Neutrophil (primary cell): ENCODE measurements around the gene LRP8.

Experiments
- H3K27ac ChIP-seq: fragments of 200-600 bp; sonication (generic); 2 replicates; pipeline ENCODE4 v1.5.1; 2016; ENCODE audit warnings: mild to moderate bottlenecking, moderate library complexity
- H3K27me3 ChIP-seq: fragments of 200-600 bp; sonication (generic); 2 replicates; pipeline ENCODE4 v1.6.0; 2016; ENCODE audit warnings: mild to moderate bottlenecking
- H3K36me3 ChIP-seq: fragments of 200-600 bp; sonication (generic); 2 replicates; pipeline ENCODE4 v1.5.1; 2017
- H3K4me1 ChIP-seq, 2 experiments: fragments of 200-600 bp in 1 of 2; sonication (generic) in 1 of 2; 1 replicate in 1 of 2; 2 replicates in 1 of 2; pipeline versions ENCODE4 v1.5.1 to v1.6.1; 2013 to 2016; ENCODE audit warnings: low read depth in 1 of 2, low read length in 1 of 2, mild to moderate bottlenecking in 1 of 2, moderate library complexity in 1 of 2; ENCODE audit not compliant: control insufficient read depth in 1 of 2, insufficient read depth in 1 of 2
- H3K4me3 ChIP-seq, 2 experiments: fragments of 200-600 bp in 1 of 2; sonication (generic) in 1 of 2; 1 replicate in 1 of 2; 2 replicates in 1 of 2; pipeline ENCODE4 v1.5.1; 2013 to 2016; ENCODE audit warnings: low read depth in 1 of 2, low read length in 1 of 2, mild to moderate bottlenecking in 1 of 2, moderate library complexity in 1 of 2
- H3K9me3 ChIP-seq: fragments of 200-600 bp; sonication (generic); 2 replicates; pipeline ENCODE4 v1.5.1; 2016
- TF ChIP-seq, protein P1 (sequence below): fragments of 200-600 bp; sonication (generic); IDR thresholded peaks from 2 replicates; pipeline ENCODE4 v1.5.1; 2016; ENCODE audit warnings: antibody characterized with exemption

Gene LRP8

DNA sequence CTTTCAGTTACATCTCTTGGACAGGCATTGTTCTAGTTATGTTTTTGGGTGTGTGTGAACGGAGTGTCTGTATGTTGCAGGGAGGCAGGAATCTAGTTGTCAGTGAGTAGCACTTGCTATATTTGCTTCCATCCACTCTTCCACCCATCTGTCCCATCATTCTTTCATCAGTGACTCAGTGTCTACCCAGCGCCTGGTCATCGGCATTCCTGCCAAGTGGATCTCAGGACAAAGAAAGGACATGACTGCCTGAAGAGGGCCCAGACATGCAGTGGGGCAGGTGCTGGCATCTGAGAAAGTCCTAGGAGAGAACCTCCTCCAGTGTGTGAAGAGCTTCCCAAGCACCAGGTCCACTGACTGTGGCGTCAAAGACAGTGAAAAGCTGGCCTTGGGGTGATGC lies 62.3 kb downstream of the LRP8 start:
- H3K9me3 ChIP-seq: no peaks in the 10 kb centered on the region
- TF ChIP-seq, protein P1, sequence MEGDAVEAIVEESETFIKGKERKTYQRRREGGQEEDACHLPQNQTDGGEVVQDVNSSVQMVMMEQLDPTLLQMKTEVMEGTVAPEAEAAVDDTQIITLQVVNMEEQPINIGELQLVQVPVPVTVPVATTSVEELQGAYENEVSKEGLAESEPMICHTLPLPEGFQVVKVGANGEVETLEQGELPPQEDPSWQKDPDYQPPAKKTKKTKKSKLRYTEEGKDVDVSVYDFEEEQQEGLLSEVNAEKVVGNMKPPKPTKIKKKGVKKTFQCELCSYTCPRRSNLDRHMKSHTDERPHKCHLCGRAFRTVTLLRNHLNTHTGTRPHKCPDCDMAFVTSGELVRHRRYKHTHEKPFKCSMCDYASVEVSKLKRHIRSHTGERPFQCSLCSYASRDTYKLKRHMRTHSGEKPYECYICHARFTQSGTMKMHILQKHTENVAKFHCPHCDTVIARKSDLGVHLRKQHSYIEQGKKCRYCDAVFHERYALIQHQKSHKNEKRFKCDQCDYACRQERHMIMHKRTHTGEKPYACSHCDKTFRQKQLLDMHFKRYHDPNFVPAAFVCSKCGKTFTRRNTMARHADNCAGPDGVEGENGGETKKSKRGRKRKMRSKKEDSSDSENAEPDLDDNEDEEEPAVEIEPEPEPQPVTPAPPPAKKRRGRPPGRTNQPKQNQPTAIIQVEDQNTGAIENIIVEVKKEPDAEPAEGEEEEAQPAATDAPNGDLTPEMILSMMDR: no peak
- no peaks in the 10 kb centered on the region for H3K27me3 ChIP-seq
- no peaks in the 10 kb centered on the region for H3K36me3 ChIP-seq
- no peak overlapping the region for H3K27ac ChIP-seq
- H3K4me3 ChIP-seq: no peak overlapping the region
- no peaks in the 10 kb centered on the region for H3K4me1 ChIP-seq

DNA sequence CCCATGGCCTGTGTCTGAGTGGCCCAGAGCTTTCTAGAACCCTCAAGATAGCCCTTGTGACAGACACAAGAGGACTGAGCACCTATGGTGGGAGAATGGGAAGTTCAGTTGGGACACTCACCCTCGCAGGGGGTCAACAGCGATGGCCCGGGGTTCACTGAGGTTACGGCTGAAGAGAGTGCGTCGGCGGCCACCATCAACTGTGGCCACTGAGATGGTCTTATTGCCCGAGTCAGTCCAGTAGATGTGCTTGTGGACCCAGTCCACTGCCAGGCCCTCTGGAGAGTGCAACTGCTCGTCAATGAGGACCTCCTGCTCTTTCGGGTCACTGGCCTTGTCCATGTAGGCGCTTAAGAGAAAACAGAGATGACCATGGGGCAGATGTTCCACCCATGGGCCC lies 63.8 kb downstream of the LRP8 start:
- H3K36me3 ChIP-seq: no peaks in the 10 kb centered on the region
- H3K4me1 ChIP-seq: no peaks in the 10 kb centered on the region
- TF ChIP-seq, protein P1: no peak
- H3K27ac ChIP-seq: no peak overlapping the region
- H3K9me3 ChIP-seq: no peaks in the 10 kb centered on the region
- H3K27me3 ChIP-seq: no peaks in the 10 kb centered on the region
- no peak overlapping the region for H3K4me3 ChIP-seq

DNA sequence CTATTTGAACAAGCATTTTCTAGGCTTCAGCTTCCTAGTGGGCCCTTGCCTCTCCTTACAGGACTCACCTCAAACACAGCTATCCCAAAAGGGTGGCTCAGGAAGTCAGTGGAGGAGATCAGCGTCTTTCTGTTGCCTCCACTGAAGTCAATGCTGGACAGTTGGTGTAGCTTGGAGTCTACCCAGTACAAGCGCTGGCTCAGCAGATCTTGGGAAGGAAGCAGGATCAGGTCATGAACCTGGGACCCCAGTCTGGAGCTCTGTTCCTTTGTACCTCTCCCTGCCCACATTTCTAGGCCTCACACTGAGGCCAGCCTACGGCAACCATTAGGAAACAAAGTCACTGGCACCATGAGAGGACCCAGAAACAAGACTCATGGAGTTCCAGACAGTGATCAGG lies 65.9 kb downstream of the LRP8 start:
- no peaks in the 10 kb centered on the region for H3K36me3 ChIP-seq
- no peaks in the 10 kb centered on the region for H3K27me3 ChIP-seq
- no peak overlapping the region for H3K27ac ChIP-seq
- TF ChIP-seq, protein P1: no peak
- H3K4me3 ChIP-seq: no peak overlapping the region
- no peaks in the 10 kb centered on the region for H3K4me1 ChIP-seq
- no peaks in the 10 kb centered on the region for H3K9me3 ChIP-seq

DNA sequence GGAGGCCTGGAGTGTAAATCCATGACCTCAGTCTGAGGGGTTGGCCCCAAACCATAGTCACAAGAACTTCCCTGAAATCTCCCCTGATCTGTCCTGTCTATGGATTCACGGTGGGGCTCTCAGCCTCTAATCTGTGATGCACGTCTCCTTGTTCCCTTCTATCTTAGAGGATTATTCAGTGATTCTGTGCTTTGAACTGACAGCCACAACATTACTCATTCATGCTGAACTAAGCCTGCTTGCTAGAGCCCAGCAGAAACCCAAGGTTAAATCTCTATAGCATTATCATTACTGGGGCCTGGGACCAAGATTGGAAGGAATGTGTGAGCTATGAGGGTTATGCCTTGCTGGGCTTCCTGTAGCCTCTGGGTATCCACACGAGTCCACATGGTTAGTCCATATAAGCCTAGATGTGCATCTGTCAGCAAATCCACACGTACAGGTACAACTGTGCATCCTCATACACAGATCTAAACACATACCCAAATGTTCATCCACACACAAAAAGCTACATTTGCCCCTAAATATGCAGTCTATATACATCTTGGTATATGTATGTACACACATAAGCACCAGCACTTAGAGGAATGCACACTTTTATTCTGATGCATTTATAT lies 67.1 kb downstream of the LRP8 start:
- H3K9me3 ChIP-seq: no peaks in the 10 kb centered on the region
- H3K27me3 ChIP-seq: no peaks in the 10 kb centered on the region
- H3K27ac ChIP-seq: no peak overlapping the region
- no peaks in the 10 kb centered on the region for H3K36me3 ChIP-seq
- H3K4me3 ChIP-seq: no peak overlapping the region
- TF ChIP-seq, protein P1: no peak
- H3K4me1 ChIP-seq: no peaks in the 10 kb centered on the region

DNA sequence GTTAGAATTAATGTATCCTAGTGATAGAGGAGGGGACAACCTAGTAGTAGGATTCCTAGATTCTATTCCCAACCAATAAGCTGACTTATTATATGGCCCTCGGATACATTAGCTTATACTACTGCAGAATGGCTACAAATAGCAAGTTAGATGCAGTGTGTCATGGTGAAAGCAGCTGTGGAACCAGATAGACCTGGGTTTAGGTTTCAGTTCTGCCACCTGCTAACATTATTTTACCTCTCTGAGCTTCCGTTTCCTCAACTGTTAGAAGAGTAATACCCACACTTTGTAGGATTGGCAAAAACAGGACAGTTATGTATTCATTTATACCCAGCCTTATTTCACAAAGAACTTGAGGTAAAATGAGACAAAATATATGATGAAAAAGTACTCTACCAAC lies 67.9 kb downstream of the LRP8 start:
- TF ChIP-seq, protein P1: no peak
- Histone ChIP-seq H3K4me1 (no peaks in the 10 kb centered on the region), H3K4me3 (no peak overlapping the region), H3K27ac (no peak overlapping the region), H3K27me3 (no peaks in the 10 kb centered on the region), H3K36me3 (no peaks in the 10 kb centered on the region), H3K9me3 (no peaks in the 10 kb centered on the region)

DNA sequence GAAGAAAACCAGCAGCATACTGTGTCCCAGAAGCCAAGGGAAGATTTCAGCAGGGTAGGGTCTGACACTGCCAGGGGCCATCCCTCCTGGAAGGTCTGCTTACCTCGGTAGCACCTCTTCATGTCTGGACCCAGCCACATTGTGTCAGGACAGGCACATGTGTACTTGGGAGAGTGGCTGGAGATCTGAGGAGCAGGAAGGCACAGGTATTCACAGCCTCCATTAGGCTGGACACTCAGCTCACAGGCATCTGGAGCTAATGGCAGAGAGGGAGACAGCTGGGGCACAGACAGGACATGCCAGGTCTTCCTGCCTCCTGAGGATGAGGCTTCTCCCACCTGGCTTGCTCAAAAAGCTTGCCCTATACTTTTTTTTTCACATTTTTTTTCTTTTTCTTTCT lies 69.7 kb downstream of the LRP8 start:
- Histone ChIP-seq H3K27me3 (no peaks in the 10 kb centered on the region), H3K4me1 (no peaks in the 10 kb centered on the region), H3K36me3 (no peaks in the 10 kb centered on the region), H3K9me3 (no peaks in the 10 kb centered on the region), H3K27ac (no peak overlapping the region), H3K4me3 (no peak overlapping the region)
- TF ChIP-seq, protein P1: no peak
